Kidney glomerular epithelial cell (primary cell): ENCODE measurements around the gene NFATC2IP.
"Not testable (repeated sequence)": the region's sequence is repeated elsewhere in the genome, so short reads cannot be mapped to it uniquely, and the experiment has no call there.

ENCODE experiments used
- DNase-seq: peaks from one replicate; lab custom pipeline; 2025; lab: John Stamatoyannopoulos, UW

The NFATC2IP gene

DNA sequence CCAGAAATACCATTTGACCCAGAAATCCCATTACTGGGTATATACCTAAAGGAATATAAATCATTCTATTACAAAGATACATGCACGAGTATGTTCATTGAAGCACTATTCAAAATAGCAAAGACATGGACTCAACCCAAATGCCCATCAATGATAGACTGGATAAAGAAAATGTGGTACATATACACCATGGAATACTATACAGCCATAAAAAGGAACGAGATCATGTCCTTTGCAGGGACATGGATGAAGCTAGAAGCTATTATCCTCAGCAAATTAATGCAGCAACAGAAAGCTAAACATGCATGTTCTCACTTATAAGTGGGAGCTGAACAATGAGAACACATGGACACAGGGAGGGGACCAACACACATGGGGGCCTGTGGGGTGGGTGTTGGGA lies 24.5 kb upstream of the NFATC2IP start:
- DNase-seq: not testable (repeated sequence)

DNA sequence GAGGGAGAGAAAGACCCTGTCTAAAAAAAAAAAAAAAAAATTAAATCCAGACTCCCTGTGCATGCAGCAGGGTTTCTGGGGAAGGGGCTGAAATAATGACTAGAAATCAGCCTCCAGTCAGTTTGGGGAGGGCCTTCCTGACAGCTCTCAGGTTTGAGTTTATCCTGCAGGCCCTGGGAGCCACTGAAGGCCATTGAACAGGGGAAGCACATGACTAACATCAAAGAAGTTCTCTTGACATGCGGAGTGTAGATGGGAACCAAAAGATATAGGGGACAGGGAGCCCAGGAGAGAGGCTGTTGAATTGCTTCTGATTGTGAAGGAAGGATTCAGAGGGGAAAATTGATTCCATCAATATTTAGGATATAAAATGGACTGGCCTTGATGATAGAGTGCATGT lies 22.9 kb upstream of the NFATC2IP start:
- no peak for DNase-seq

DNA sequence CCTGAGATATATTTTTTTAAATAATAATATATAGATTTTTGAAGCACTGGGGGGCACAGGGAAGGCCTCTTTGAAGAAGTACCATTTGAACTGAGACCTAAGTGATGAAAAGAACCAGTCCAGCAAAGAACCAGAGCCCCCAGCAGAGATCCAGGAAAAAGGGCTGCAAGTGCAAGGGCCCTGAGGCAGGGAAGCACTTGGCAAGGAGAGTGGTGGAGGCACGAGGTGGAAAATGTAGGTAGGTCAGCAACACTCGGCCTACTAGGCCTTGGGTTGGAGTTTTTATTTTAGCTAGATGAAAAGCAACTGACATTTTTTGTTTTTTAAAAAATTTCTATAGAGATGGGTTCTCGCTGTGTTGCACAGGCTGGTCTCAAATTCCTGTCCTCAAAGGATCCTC lies 20.5 kb upstream of the NFATC2IP start:
- DNase-seq: no peak

DNA sequence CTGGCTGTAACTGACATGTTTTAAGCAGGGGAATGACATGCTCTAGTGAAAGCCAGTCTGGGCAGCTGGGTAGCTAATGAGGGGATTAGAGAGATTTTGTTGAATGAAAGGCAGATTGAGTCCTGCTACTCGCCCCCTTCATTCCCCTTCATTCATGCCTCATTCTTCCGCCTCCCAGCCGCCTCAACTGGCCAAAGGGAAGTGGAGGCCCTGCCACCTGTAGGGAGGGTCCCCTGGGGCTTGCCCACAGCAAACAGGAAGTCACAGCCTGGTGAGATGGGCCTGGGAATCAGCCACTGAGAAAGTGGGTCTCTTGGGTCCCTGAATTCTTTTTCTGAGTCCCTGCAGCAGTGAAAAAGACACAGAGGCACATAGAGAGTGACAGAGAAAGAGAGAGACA lies 20.1 kb upstream of the NFATC2IP start:
- DNase-seq: no peak

DNA sequence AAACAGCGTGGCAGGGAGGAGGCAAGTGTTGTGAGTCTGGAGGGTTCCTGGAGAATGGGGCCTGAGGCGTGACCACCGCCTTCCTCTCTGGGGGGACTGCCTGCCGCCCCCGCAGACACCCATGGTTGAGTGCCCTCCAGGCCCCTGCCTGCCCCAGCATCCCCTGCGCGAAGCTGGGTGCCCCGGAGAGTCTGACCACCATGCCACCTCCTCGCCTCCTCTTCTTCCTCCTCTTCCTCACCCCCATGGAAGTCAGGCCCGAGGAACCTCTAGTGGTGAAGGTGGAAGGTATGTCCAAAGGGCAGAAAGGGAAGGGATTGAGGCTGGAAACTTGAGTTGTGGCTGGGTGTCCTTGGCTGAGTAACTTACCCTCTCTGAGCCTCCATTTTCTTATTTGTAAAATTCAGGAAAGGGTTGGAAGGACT lies 18.9 kb upstream of the NFATC2IP start, which contains the start of gene CD19:
CD19 (plus strand) TSS at position 171 of the 425 bp plus-strand sequence; CDS start at position 201, 30 bp downstream.
- no peak for DNase-seq

DNA sequence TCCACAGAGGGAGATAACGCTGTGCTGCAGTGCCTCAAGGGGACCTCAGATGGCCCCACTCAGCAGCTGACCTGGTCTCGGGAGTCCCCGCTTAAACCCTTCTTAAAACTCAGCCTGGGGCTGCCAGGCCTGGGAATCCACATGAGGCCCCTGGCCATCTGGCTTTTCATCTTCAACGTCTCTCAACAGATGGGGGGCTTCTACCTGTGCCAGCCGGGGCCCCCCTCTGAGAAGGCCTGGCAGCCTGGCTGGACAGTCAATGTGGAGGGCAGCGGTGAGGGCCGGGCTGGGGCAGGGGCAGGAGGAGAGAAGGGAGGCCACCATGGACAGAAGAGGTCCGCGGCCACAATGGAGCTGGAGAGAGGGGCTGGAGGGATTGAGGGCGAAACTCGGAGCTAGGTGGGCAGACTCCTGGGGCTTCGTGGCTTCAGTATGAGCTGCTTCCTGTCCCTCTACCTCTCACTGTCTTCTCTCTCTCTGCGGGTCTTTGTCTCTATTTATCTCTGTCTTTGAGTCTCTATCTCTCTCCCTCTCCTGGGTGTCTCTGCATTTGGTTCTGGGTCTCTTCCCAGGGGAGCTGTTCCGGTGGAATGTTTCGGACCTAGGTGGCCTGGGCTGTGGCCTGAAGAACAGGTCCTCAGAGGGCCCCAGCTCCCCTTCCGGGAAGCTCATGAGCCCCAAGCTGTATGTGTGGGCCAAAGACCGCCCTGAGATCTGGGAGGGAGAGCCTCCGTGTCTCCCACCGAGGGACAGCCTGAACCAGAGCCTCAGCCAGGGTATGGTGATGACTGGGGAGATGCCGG lies 18.2 kb upstream of the NFATC2IP start:
- DNase-seq: no peak

DNA sequence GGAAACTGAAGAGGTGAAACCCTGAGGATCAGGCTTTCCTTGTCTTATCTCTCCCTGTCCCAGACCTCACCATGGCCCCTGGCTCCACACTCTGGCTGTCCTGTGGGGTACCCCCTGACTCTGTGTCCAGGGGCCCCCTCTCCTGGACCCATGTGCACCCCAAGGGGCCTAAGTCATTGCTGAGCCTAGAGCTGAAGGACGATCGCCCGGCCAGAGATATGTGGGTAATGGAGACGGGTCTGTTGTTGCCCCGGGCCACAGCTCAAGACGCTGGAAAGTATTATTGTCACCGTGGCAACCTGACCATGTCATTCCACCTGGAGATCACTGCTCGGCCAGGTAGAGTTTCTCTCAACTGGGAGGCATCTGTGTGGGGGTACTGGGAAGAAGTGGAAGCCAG lies 17.6 kb upstream of the NFATC2IP start:
- no peak for DNase-seq

DNA sequence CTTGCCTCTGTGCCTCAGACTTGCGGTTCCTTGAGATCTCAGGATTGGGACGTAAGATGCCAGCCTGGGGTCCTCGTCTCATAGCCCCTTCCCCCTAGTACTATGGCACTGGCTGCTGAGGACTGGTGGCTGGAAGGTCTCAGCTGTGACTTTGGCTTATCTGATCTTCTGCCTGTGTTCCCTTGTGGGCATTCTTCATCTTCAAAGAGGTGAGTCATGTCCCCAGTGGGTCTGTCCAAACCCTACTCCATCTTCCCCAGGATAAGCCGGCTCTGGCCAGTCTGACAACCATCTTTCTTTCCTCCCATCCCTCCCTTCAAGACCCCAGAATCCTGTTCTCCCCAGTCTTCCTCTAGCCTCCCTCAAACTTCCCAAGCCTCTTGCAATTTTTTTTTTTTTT lies 15.4 kb upstream of the NFATC2IP start:
- no peak for DNase-seq

DNA sequence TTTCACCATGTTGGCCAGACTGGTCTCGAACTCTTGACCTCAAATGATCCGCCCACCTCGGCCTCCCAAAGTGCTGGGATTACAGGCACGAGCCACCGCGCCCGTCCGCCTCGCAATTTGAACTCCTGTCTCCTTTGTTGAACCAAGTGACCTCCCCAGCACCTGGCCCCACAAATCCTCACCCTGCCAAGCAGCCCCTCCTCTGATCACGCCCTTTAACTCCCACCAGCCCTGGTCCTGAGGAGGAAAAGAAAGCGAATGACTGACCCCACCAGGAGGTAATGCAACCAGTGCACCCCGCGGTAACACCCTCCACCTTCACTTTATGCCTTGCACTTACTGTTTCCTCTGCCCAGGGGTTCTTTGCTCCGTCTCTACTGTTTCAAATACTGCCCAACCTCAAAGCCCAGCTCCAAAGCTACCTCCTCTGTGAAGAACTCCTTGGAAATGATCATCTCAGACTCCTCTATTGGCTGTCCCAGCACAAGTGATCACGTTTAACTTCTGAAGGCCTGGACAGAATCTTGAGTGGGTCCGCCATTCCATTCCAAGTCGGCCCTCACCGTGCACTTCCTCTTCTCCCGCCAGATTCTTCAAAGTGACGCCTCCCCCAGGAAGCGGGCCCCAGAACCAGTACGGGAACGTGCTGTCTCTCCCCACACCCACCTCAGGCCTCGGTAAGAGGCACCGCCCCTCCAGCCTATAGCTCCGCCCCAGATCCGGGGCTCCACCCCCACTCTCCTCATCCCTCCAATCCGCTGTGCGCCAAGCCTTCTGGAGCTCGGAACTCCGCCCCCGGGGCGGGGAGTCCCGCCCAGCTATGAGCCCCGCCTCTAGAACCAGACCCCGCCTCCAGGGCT lies 14.6 kb upstream of the NFATC2IP start:
- DNase-seq: no peak

DNA sequence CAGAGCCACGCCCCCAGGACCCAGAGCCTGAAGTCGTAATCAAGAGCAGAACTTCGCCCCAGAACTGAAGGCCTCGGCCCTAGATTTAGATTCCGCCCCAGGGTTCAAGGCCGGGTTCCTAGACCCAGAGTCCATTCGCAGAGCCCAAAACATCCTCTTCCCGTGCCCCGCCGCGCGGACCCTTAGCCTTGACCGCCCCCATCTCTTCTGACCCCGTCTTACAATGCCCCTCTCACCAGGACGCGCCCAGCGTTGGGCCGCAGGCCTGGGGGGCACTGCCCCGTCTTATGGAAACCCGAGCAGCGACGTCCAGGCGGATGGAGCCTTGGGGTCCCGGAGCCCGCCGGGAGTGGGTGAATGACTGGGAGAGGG lies 14.0 kb upstream of the NFATC2IP start:
- DNase-seq: no peak

DNA sequence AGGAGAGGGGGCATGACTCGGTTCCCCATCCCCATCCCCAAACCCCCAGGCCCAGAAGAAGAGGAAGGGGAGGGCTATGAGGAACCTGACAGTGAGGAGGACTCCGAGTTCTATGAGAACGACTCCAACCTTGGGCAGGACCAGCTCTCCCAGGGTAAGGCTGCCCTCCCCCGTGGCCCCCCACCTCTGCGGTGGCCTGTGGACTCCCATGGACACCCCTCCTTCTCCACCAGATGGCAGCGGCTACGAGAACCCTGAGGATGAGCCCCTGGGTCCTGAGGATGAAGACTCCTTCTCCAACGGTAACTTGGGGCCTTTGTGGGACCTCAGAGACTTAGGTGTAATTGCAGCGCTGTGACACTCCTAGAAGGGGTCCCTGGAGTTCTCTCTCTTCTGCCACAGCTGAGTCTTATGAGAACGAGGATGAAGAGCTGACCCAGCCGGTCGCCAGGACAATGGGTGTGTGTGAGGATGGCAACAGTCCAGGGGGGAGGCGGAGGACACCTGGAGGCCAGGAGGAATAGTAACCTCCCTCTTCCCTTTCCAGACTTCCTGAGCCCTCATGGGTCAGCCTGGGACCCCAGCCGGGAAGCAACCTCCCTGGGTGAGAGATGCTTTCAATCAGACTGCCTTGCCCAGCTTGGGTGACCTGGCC lies 13.4 kb upstream of the NFATC2IP start:
- no peak for DNase-seq

DNA sequence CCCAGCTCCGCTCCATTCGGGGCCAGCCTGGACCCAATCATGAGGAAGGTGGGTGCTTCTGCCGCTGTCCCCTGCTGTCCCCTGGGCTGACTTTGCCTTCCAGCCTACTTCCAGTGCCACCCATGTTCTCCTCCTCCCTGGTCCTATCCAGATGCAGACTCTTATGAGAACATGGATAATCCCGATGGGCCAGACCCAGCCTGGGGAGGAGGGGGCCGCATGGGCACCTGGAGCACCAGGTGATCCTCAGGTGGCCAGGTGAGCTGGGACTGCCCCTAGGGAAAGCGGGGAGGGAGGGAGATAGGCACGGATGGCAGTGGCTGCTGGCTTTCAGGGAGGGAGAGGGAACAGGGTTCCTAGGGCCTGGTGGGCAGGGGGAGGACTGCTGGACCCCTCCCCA lies 12.0 kb upstream of the NFATC2IP start:
- no peak for DNase-seq

DNA sequence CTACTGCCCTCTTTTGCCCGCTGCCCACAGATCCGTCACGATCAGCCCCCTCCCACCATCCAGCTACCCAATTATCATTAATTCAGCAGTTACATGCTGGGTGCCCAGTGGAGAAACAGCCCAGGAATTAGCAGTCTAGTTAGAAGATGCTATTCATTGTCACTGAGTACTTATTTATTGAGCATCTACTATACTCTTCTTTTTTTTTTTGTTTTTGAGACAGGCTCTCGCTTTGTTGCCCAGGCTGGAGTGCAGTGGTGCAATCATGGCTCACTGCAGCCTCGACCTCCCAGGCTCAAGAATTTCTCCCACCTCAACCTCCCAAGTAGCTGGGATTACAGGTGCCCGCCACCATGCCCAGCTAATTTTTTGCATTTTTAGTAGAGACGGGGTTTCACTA lies 10.9 kb upstream of the NFATC2IP start:
- DNase-seq: not testable (repeated sequence)

DNA sequence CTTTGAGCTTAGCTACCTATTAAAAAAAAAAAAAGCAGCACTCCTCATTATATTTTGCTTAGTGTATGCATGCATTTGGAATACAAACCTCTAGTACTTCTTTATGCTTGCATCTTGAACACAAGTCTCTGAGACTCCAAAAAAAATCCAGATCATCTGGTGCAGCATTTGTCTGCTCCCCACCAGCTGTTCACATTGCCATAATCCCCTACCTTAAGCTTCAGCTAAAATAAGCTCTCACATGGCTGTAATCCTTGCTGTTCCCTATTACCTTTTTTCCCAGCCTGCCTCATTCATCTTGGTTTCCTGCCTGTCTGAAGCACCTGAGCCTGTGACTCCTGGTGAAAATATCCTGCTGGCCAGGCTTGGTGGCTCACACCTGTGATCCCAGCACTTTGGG lies 7.5 kb upstream of the NFATC2IP start:
- no peak for DNase-seq

DNA sequence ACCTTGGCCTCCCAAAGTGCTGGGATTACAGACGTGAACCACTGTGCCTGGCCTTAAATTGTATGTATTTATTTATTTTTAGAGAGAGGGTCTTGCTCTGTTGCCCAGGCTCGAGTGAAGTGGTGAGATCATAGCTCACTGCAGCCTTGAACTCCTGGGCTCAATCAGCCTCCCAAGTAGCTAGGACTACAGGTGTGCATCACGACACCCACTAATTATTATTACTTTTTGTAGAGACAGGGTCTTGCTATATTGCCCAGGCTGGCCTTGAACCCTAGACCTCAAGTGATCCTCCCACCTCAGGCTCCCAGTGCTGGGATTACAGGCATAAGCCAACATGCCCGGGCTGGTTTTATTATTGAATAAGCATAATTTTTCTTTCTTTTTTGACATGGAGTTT lies 4.1 kb upstream of the NFATC2IP start:
- DNase-seq: no peak

DNA sequence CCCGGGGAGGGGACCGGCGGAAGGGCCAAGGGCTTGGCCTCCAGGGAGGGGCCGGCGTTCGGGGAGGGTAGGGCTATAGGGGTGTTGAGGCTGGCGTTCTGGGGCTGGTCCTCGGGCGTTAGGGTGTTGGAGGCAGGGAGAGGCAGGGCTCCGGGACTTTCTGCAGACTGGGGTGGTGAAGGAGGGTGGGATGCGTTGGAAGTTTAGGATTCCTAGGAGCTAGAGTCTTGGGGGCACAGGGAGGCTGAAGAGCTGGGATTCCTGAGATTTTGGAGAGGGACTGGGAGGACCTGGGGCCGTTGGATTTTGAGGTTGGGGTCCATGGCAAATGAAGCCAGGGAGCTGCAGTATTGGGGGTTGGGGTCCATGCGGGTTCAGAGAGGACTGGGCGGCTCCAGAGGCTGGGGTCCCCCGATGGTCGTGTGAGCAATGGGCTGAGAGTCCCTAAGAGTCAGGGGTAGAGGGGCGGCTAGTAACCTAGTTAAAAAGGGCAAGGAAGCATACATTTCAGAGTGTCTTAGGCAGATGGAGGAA lies 740 bp downstream of the NFATC2IP start:
- no peak for DNase-seq

DNA sequence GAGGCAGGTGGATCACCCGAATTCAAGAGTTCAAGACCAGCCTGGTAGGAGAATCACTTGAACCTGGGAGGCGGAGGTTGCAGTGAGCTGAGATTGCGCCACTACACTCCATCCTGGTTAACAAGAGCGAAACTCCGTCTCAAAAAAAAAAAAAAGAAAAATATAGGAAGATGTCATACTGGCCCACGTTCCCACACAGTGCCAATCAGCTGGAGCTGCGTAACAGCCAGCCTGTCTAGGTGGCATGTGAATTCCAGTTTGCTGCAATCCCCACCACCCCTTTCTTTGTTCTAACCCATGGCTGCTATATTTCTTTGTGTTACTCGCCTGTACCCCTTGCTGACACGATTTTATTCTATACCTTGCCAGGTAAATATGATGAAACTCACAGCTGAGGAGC lies 7.5 kb downstream of the NFATC2IP start:
- no peak for DNase-seq

DNA sequence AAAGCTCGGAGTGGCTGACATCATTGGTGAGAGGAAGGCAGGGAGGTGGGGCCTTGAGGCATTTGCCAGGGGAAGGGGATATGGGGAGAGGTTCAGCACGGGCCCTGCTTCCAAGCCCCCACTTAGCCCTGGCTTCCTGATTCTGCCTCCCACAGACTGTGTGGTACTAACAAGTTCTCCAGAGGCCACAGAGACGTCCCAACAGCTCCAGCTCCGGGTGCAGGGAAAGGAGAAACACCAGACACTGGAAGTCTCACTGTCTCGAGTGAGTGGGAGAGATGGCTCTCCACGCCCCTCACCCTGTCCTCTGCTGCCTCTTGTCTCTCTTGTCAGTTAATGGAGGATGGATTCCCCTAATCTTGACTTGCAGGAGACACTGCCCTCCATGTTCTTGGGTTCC lies 8.1 kb downstream of the NFATC2IP start:
- no peak for DNase-seq

DNA sequence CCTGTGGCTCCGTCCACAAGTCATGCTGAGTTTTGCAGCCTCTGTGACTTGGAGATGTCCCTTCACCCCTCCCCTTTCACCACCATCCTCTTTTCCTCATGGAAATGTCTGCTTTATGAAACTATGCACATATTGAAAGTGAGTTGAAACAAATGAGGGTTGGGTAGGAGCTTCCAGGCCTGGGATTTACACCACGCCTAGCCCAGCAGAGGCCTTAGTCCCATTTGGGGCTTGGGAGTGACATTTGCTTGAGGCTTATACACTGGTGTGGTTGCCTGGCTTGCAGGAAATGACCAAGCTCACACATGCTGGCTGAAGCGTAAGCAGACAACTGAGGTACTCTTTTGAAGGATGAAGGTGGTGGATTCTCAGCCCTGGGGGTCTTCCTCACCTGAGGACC lies 13.3 kb downstream of the NFATC2IP start:
- no peak for DNase-seq

DNA sequence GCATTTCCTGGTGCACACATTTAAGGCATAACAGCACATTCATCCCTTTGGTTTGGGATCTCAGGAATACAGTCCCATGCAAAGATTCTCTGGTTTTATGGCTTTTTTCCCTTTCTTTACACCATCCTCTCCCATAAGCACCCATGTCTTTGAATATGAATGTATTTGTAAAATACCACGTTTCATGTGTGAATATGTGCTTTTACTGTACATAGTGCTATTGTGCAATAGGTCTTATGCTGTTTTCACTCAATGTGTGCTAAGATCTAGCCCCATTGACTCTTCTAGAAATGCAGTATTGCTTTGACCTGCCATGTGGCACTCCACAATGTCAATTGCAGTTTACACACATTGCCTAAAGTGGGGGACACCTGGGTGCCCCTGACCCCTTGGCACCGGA lies 13.8 kb downstream of the NFATC2IP start:
- DNase-seq: no peak

DNA sequence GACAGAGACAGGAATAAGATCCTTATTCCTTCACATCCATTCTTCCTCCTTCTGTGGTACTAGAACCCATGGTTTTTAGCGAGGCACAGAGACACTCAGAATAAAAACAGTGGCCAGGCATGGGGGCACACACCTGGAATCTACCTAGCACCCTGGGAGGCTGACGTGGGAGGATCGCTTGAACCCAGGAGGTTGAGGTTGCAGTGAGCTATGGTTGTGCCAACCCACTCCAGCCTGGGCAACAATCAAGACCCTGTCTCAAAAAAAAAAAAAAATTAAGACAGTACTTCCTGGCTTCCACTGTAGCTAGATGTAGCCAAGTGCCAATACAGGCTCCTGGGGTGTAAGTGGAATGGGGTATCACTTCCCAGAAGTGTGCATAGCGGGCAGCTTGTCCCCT lies 16.4 kb downstream of the NFATC2IP start:
- DNase-seq: no peak

DNA sequence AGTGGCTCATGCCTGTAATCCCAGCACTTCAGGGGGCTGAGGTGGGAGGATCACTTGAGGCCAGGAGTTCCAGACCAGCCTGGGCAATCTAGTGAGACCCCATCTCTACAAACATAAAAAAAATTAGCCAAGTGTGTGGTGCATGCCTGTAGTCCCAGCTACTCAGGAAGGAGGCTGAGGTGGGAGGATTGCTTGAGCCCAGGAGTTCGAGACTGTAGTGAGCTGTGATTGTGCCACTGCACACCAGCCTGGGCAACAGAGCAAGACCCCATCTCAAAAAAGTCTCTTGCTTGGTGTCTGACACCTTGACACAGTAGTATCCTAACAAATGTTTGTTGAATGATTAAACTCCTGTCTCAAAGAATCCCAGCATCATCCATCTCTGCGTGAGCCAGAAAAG lies 19.0 kb downstream of the NFATC2IP start:
- DNase-seq: not testable (repeated sequence)
